ENCODE measurements around the gene HK2. TPM values are rescaled to one million over a fixed set of nuclear protein-coding genes. Genes with fewer than 3 reads are reported as not detected.
"Not testable (repeated sequence)": the region's sequence is repeated elsewhere in the genome, so short reads cannot be mapped to it uniquely, and the experiment has no call there.

HK2 gene
- polyA plus RNA-seq (2013, experiment 1 of 2) = 12.1 TPM
- 11.3 TPM for polyA plus RNA-seq (2013, experiment 2 of 2)

DNA sequence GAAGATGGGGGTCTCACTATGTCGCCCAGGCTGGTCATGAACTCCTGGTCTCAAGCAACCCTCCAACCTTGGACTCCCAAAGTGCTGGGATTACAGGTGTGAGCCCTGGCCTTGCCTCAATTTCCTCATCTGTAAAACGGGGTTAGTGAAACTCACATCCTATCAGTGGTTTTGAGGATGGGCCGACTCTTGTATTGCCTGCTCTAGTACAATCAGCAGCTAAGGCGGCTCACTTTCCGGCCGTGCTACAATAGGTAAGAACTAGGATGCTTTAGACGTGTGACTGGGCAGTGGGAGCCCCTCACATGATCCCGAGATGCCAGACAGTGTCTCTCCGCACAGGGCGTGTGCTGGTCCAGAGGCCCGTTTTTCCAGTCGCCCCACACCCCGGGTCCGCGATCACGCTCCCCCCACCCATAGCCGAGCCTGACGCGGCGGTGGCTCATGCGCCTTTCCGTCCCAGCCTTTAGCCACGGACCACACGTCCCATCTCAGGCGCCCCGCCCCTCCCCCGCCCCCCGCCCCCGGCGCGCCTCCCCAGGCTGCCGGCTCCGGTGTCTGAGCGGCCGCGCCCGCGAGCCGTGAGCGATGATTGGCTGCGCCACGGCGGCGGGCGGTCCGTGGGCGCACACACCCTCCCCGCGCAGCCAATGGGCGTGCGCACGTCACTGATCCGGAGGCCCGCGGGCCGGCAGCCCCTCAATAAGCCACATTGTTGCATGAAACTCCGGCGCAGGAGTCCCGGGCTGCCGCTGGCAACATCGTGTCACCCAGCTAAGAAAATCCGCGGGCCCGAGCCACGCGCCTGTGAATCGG, at the start of gene HK2:
Gene HK2 (plus strand): TSS at position 710 of the 816 bp plus-strand sequence. CDS start 454 bp downstream, outside the sequence.
- no peak within 1 kb of the TSS for H2AK5ac ChIP-seq (ENCODE audit: low read length, severe bottlenecking)
- peak within 1 kb of the TSS; percentile 61 to 79 for H3K23ac ChIP-seq (ENCODE audit: low read length in 2 of 2)
- peaks cover 18% of the 10 kb centered on the region for H3K4me1 ChIP-seq (ENCODE audit: control insufficient read depth, insufficient read depth, low read depth, low read length)
- H3K36me3 ChIP-seq (ENCODE audit: control insufficient read depth in 1 of 2, insufficient read depth in 2 of 2, low read depth in 1 of 2, low read length in 2 of 2) = no peaks in the 10 kb centered on the region
- peak within 1 kb of the TSS in 1 of 2 experiments; percentile 95 for H3K14ac ChIP-seq (ENCODE audit: low read length in 2 of 2)
- no peaks in the 10 kb centered on the region for H3K9me3 ChIP-seq (ENCODE audit: control insufficient read depth, low read length)
- H2BK5ac ChIP-seq (ENCODE audit: low read depth, low read length, poor library complexity, severe bottlenecking) = no peak within 1 kb of the TSS
- 9% methylated on average over 54 of the region's 67 CpGs for WGBS
- peak within 1 kb of the TSS; percentile 1 to 86 for H2BK12ac ChIP-seq (ENCODE audit: low read length in 2 of 2)
- peak within 1 kb of the TSS; percentile 92 for H4K8ac ChIP-seq (ENCODE audit: low read length)
- peak within 1 kb of the TSS; percentile 69 to 95 for H3K4me3 ChIP-seq (ENCODE audit: insufficient read depth in 1 of 2, low read depth in 1 of 2, low read length in 2 of 2)
- H3K18ac ChIP-seq (ENCODE audit: low read depth in 1 of 2, low read length in 2 of 2) = peak within 1 kb of the TSS; percentile 73 to 84
- peak within 1 kb of the TSS; percentile 91 for H3K4me2 ChIP-seq (ENCODE audit: low read length, poor library complexity, severe bottlenecking)
- DNase-seq = peak; percentile 89
- H2AFZ ChIP-seq (ENCODE audit: low read depth, low read length) = peak within 1 kb of the TSS; percentile 81
- H3K9ac ChIP-seq (ENCODE audit: low read length) = peak within 1 kb of the TSS; percentile 95
- peak within 1 kb of the TSS; percentile 24 to 82 for H3K4ac ChIP-seq (ENCODE audit: low read depth in 1 of 2, low read length in 2 of 2)
- no peaks in the 10 kb centered on the region for H3K79me1 ChIP-seq (replicated peaks; ENCODE audit: low read length, poor library complexity, severe bottlenecking)
- no peak within 1 kb of the TSS for H2BK120ac ChIP-seq (ENCODE audit: low read depth, low read length)
- H4K91ac ChIP-seq (ENCODE audit: low read length) = peak within 1 kb of the TSS; percentile 34
- H2BK15ac ChIP-seq (ENCODE audit: low read depth, poor library complexity, severe bottlenecking) = peak within 1 kb of the TSS; percentile 57
- peaks cover 0 to 12% of the 10 kb centered on the region in 2 experiments for H3K27me3 ChIP-seq (ENCODE audit: control insufficient read depth in 1 of 2, insufficient read depth in 1 of 2, low read length in 2 of 2)
- H3K27ac ChIP-seq (ENCODE audit: low read length, poor library complexity, severe bottlenecking) = no peak within 1 kb of the TSS

- Histone ChIP-seq H2BK5ac (ENCODE audit: low read depth, low read length, poor library complexity, severe bottlenecking) (no peak overlapping the region), H2BK12ac (ENCODE audit: low read length in 2 of 2) (no peak overlapping the region), H3K18ac (ENCODE audit: low read depth in 1 of 2, low read length in 2 of 2) (no peak overlapping the region), H3K14ac (ENCODE audit: low read length in 2 of 2) (no peak overlapping the region), H4K91ac (ENCODE audit: low read length) (no peak overlapping the region), H3K4ac (ENCODE audit: low read depth in 1 of 2, low read length in 2 of 2) (no peak overlapping the region), H3K9me3 (ENCODE audit: control insufficient read depth, low read length) (peaks cover 12% of the 10 kb centered on the region), H3K27me3 (ENCODE audit: control insufficient read depth in 1 of 2, insufficient read depth in 1 of 2, low read length in 2 of 2) (peaks cover 0 to 11% of the 10 kb centered on the region in 2 experiments), H2BK120ac (ENCODE audit: low read depth, low read length) (no peak overlapping the region), H3K9ac (ENCODE audit: low read length) (no peak overlapping the region), H3K4me2 (ENCODE audit: low read length, poor library complexity, severe bottlenecking) (no peak overlapping the region), H3K4me1 (ENCODE audit: control insufficient read depth, insufficient read depth, low read depth, low read length) (no peaks in the 10 kb centered on the region), H2AFZ (ENCODE audit: low read depth, low read length) (no peak overlapping the region), H3K27ac (ENCODE audit: low read length, poor library complexity, severe bottlenecking) (no peak overlapping the region), H2BK15ac (ENCODE audit: low read depth, poor library complexity, severe bottlenecking) (no peak overlapping the region), H4K8ac (ENCODE audit: low read length) (no peak overlapping the region), H2AK5ac (ENCODE audit: low read length, severe bottlenecking) (no peak overlapping the region), H3K4me3 (ENCODE audit: insufficient read depth in 1 of 2, low read depth in 1 of 2, low read length in 2 of 2) (no peak overlapping the region), H3K23ac (ENCODE audit: low read length in 2 of 2) (no peak overlapping the region), H3K36me3 (ENCODE audit: control insufficient read depth in 1 of 2, insufficient read depth in 2 of 2, low read depth in 1 of 2, low read length in 2 of 2) (no peaks in the 10 kb centered on the region), H3K79me1 (replicated peaks; ENCODE audit: low read length, poor library complexity, severe bottlenecking) (no peaks in the 10 kb centered on the region)
- WGBS = 72% methylated on average over 2 of the region's 2 CpGs
- DNase-seq = no peak
Measured at GRCh38 chr2:74789271-74789670, 44.7 kb upstream of the HK2 start.

DNA sequence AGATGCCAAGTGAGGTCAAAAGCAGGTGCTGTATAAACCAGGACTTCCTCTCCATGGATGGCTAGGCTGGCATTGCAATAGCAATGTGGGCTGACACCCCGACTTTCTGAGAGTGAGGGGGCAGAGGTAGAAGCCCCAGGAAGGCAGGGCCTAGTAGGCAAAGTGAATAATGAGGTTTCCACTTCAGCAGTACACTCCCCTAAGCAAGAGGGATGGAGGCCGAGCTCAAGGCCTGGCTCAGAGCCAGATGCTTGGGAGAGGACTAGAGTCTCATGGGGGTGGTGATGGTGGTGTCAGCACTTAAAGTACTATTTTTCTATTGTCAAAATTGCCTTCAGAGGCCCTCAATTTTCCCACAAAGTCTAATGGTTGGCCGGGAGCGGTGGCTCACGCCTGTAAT, 41.6 kb upstream of the HK2 start:
- no peak overlapping the region for H3K14ac ChIP-seq (ENCODE audit: low read length in 2 of 2)
- no peak overlapping the region for H3K4me3 ChIP-seq (ENCODE audit: insufficient read depth in 1 of 2, low read depth in 1 of 2, low read length in 2 of 2)
- no peak for DNase-seq
- H3K23ac ChIP-seq (ENCODE audit: low read length in 2 of 2) = no peak overlapping the region
- H2AK5ac ChIP-seq (ENCODE audit: low read length, severe bottlenecking) = no peak overlapping the region
- 91% methylated on average over 5 of the region's 5 CpGs for WGBS
- no peak overlapping the region for H4K8ac ChIP-seq (ENCODE audit: low read length)
- H3K18ac ChIP-seq (ENCODE audit: low read depth in 1 of 2, low read length in 2 of 2) = no peak overlapping the region
- no peak overlapping the region for H2BK5ac ChIP-seq (ENCODE audit: low read depth, low read length, poor library complexity, severe bottlenecking)
- no peak overlapping the region for H3K4ac ChIP-seq (ENCODE audit: low read depth in 1 of 2, low read length in 2 of 2)
- peaks cover 12% of the 10 kb centered on the region for H3K9me3 ChIP-seq (ENCODE audit: control insufficient read depth, low read length)
- H3K27me3 ChIP-seq (ENCODE audit: control insufficient read depth in 1 of 2, insufficient read depth in 1 of 2, low read length in 2 of 2) = no peaks in the 10 kb centered on the region
- H3K27ac ChIP-seq (ENCODE audit: low read length, poor library complexity, severe bottlenecking) = no peak overlapping the region
- no peak overlapping the region for H3K4me2 ChIP-seq (ENCODE audit: low read length, poor library complexity, severe bottlenecking)
- no peaks in the 10 kb centered on the region for H3K36me3 ChIP-seq (ENCODE audit: control insufficient read depth in 1 of 2, insufficient read depth in 2 of 2, low read depth in 1 of 2, low read length in 2 of 2)
- H3K4me1 ChIP-seq (ENCODE audit: control insufficient read depth, insufficient read depth, low read depth, low read length) = no peaks in the 10 kb centered on the region
- H2AFZ ChIP-seq (ENCODE audit: low read depth, low read length) = no peak overlapping the region
- no peak overlapping the region for H2BK15ac ChIP-seq (ENCODE audit: low read depth, poor library complexity, severe bottlenecking)
- no peak overlapping the region for H2BK12ac ChIP-seq (ENCODE audit: low read length in 2 of 2)
- H4K91ac ChIP-seq (ENCODE audit: low read length) = no peak overlapping the region
- H3K79me1 ChIP-seq (replicated peaks; ENCODE audit: low read length, poor library complexity, severe bottlenecking) = no peaks in the 10 kb centered on the region
- H3K9ac ChIP-seq (ENCODE audit: low read length) = no peak overlapping the region
- H2BK120ac ChIP-seq (ENCODE audit: low read depth, low read length) = no peak overlapping the region

DNA sequence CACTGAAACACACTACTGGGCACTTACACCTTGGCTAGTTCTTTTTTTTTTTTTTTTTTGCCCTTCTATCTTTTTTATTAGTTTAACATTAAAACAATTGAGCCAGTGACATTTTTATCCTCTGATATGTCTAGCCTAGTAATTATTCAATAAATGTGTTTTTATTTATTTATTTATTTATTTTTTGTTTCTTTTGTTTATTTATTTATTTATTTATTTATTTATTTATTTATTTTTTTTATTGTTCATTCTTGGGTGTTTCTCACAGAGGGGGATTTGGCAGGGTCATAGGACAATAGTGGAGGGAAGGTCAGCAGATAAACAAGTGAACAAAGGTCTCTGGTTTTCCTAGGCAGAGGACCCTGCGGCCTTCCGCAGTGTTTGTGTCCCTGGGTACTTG, 39.0 kb upstream of the HK2 start:
- WGBS = no CpG with 5 or more reads among the region's 2 CpGs
- DNase-seq; H2AK5ac ChIP-seq (ENCODE audit: low read length, severe bottlenecking); H2BK12ac ChIP-seq (ENCODE audit: low read length in 2 of 2); H3K27ac ChIP-seq (ENCODE audit: low read length, poor library complexity, severe bottlenecking); H3K79me1 ChIP-seq (replicated peaks; ENCODE audit: low read length, poor library complexity, severe bottlenecking); H3K4ac ChIP-seq (ENCODE audit: low read depth in 1 of 2, low read length in 2 of 2); H3K27me3 ChIP-seq (ENCODE audit: control insufficient read depth in 1 of 2, insufficient read depth in 1 of 2, low read length in 2 of 2); H3K4me3 ChIP-seq (ENCODE audit: insufficient read depth in 1 of 2, low read depth in 1 of 2, low read length in 2 of 2); H3K4me1 ChIP-seq (ENCODE audit: control insufficient read depth, insufficient read depth, low read depth, low read length); H4K8ac ChIP-seq (ENCODE audit: low read length); H4K91ac ChIP-seq (ENCODE audit: low read length); H2AFZ ChIP-seq (ENCODE audit: low read depth, low read length); H3K23ac ChIP-seq (ENCODE audit: low read length in 2 of 2); H2BK15ac ChIP-seq (ENCODE audit: low read depth, poor library complexity, severe bottlenecking); H2BK120ac ChIP-seq (ENCODE audit: low read depth, low read length); H3K9me3 ChIP-seq (ENCODE audit: control insufficient read depth, low read length); H3K9ac ChIP-seq (ENCODE audit: low read length); H2BK5ac ChIP-seq (ENCODE audit: low read depth, low read length, poor library complexity, severe bottlenecking); H3K14ac ChIP-seq (ENCODE audit: low read length in 2 of 2); H3K36me3 ChIP-seq (ENCODE audit: control insufficient read depth in 1 of 2, insufficient read depth in 2 of 2, low read depth in 1 of 2, low read length in 2 of 2); H3K4me2 ChIP-seq (ENCODE audit: low read length, poor library complexity, severe bottlenecking); H3K18ac ChIP-seq (ENCODE audit: low read depth in 1 of 2, low read length in 2 of 2): not testable (repeated sequence)
